M059J (cell line): ENCODE results near the gene TEAD3. TPM values are rescaled to one million over a fixed set of nuclear protein-coding genes. Genes with fewer than 3 reads are reported as not detected.

Experiments
- DNase-seq: peaks from one replicate; pipeline ENCODE4 v3.0.0-alpha.2; 2012; ENCODE audit warnings: low read depth
- total RNA-seq: library from RNA; depleted of rRNA; stranded (reverse); fragments of >200 nt; shearing (Covaris generic); gene quantifications from 2 replicates; pipeline ENCODE4 v1.2.3, GENCODE V29; 2014

TEAD3 gene
- total RNA-seq, 1 experiment from 2014 or later: 19.1 TPM

DNA sequence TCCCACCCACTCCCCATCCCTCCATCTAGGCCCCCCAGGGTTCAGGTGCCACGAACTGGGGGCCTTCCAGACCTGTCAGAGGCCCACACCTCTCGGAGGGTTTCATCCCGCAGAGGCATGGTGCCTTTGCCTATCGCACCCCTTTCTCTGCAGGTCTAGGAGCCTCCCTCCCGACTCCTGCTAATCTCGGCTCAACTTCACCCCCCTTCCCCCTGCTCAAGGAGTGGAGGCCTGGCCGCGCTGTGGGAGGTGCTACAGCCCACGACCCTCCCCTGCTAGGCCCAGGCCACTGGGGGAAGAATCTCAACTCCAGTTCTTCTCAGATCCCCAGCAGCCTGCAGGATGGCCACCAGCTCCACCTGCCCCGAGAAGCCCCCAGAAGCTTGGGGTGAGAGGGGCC lies 15.9 kb upstream of the TEAD3 start, which contains the start of gene TULP1:
TULP1 (minus strand) TSS at position 157 of the 400 bp plus-strand sequence; CDS start at position 119, 38 bp downstream.
- DNase-seq: no peak

DNA sequence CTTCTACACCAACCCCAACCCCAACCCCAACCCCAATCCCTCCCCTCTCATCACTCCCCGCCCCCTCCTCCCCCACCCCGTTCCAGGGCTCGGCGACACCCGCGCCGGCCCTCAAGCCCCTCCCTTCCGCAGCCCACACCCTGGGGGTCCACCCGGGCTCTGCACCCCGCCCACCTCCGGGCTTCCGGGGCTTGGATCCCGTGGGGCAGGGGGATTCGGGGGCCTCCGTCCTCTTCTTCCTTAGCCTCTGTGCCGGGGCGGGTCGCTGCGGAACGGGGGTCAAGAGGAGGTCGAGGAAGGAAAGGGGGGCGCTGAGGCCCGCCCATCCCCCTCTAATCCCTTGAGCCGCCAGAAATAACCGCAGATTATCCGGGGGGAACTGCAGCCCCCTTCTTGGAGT lies 15.1 kb upstream of the TEAD3 start:
- no peak for DNase-seq

DNA sequence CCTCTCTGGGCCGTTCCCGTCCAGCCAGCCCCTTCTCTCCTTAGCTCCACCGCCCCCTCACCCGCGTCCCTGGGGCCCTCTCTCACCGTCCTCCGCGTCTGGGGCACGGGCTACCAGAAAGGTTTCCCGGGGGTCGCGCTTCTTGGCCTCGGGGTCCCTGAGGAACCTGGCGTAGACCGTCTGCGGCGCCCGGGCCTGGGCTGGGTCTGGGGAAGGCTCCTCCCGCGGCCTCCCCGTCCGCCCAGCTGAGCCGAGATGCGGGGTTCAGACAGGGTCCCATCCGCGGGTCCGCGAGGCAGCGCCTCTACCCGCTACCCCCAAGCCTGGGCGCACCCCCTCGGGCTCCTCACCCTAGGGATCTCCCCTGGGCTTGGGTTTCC lies 14.7 kb upstream of the TEAD3 start:
- DNase-seq: no peak

DNA sequence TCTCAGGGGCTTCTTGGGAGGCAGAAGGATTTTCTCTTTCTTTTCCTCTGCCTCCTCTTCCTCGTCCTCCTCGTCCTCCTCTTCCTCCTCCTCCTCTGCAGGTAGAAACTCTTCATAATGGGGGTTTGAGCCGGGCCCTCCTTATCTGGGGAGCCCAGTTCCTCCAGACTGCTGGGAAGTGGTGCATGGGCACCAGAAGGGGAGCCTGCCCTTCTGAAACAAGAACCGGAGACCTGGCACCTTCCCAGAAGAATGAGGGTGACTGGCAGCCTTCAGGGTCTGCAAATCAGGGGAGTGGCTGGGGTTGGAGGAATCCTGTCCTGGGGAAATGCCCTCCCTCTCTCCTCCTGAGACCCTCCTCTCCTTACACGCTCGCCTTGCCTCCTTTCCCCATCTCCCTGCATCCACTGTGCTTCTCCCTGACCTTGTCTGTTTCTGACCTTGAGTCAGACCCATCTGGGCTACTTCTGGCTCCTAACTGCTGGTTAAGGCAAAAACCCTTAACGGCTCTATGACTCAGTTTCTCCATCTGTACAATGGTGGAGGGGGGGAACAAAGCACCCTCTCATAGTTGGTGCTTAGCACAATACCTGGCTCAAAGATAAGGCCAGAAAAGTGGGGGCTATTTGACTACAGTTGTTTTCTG lies 14.2 kb upstream of the TEAD3 start:
- DNase-seq: no peak

DNA sequence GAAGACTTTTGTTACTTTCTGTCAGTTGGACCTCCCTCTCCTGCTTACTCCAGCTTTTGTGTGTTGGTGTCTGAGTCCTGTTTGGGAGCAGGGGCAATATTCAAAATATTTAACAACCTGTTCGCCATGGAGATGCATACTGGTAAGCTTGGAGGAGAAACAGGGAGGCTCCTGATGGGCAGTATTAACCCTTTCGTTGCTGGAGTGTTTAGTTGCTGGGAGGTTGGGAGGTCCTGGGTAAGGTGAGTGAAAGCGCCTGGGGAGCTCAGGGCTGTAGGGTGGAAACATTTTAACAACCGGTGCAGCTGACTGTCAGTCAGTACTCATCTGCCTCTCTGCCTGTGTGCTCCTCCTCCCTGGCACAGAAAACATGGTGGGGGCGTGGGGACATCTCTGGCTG lies 11.7 kb upstream of the TEAD3 start:
- DNase-seq: no peak

DNA sequence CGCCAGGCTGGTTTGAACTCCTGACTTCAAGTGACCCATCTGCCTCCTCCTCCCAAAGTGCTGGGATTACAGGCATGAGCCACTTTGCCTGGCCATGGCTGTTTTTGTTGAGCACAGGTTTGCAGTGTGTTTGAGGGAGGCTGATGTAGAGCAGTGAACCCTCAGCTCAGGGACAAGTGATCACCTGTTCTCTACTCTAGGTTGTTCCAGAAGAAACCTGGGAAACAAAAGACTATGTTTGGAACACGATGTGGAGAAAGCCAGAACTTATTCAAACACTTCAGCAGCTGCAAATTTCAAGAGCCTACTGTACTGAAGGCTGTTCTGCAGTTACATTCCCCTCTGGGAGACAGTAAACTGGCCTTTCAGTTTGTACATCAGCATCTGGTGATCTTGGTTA lies 11.1 kb upstream of the TEAD3 start:
- DNase-seq: no peak

DNA sequence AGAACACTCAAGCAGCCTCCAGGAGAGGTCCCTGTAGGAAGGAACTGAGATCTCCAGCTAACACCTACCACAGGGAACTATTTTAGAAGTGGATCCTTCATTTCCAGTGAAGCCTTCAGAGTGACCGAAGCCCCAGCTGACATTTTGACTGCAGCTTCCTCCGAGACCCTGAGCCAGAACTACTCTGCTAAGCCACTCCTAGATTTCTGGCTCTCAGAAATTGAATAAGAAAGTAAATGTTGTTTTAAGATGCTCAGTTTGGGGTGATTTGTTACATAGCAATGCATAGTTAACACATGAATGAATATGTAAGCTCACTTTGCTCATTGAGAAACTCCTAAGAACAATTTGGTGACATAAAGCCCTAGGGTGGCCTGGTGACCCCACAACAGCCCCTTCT lies 10.3 kb upstream of the TEAD3 start:
- no peak for DNase-seq

DNA sequence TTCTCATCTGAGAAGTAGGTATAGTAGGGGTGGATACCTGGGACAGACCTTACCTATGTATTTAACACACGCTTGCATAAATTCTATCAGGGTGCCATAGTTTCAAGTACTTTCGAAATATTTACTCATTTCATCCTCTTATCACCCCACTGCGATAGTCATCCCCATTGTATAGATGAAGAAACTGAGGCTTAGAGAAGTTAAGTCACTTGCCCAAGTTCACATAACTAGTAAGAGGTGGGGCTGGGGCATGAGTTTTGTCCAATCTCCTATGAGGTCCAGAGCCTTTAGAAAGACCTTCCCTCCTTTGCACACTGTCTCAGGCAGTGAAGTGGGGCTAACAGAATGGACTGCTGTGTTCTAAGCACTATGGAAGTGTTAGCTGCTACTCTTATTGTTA lies 9.7 kb upstream of the TEAD3 start:
- DNase-seq: no peak

DNA sequence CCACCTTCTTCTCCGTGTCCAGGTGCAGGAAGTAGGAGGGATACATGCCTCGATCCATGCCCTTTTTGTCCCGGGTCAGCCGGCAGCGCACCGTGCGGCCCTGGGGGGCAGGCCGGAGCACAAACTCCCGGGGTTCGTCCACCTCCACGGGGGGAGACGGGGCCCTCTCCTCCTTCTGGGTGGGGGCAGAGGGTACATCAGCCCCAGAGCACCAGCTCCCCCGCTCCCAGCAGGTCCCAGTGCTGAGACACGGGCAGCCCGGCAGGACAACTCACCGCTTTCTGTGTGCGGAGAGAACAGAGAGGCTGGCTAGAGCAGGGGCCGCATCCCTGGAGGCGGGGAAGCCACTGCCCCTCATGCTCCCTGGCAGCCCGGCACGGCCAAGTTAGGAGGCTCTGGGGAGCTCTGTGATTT lies 9.1 kb upstream of the TEAD3 start:
- DNase-seq: no peak

DNA sequence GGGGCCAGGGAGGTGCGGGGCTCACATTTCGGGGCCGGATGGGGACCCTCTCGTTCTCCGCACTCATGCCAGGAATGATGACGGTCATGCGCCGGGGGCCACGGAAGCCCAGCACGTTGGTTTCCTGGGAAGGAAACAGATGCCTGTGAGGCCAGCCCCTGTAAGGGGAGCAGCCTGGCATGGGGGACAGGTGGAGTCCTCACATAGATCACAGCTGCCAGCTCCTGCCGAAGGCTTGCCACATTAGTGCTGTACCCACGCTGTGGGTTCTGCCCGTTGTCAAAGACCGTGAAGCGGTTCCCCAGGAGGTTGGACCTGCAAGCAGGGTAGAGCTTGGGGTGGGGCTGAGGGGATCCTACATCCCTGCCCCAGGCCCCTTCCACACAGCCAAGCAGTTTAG lies 6.7 kb upstream of the TEAD3 start:
- no peak for DNase-seq

DNA sequence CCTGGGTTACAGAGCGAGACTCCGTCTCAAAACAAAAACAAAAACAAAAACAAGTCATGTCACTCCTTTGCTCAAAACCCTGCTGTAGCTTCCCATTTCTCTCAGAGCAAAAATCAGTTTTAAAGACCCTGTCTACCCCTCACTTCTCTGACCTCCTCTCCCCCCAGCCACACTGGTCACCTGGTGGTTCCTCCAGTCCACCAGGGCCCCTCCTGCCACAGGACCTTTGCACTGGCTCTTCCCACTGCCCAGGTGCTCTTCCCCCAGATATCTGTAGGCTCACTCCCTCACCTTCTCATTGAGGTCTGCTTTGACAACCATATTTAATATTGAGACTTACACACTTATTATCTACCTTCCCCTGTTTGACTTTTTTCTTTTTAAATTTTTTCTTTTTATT lies 4.9 kb upstream of the TEAD3 start:
- no peak for DNase-seq

DNA sequence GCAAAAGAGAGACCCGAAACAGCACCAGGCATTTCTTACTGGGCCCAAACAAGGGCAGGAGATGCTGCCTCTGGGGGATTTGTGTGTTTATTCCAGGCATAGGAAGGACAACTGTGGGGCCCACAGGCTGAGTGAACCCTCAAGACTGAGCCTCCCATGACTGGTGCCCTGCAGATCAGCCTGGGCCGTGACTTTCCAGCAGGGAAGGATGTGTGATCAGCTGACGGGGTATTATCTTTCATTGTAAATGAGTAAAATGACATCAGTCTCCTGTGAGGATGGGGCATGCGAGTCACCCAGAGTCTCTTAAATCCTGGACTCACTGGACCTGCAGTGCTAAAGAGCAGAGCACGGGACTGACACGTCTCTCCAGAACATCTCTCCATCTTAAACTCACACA lies 3.9 kb upstream of the TEAD3 start:
- DNase-seq: peak; percentile 78

DNA sequence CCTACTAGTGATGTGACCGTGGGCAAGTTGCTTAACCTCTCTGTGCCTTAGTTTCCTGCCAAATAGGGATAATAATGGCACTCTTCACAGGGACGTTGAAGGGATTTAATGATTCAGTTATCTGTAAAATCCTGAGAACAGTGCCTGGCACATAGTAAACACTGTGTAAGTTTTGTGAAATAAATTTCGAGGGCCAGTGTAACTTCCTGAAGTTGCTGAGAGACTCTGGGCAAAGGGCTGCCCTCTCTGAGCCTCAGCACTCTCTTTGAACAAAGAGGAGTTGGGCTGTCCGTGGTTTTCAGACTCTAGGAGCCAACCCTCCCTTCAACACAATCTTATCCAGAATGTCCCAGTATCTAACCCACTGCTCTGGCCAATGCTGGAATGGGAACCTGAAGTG lies 2.5 kb upstream of the TEAD3 start:
- DNase-seq: no peak

DNA sequence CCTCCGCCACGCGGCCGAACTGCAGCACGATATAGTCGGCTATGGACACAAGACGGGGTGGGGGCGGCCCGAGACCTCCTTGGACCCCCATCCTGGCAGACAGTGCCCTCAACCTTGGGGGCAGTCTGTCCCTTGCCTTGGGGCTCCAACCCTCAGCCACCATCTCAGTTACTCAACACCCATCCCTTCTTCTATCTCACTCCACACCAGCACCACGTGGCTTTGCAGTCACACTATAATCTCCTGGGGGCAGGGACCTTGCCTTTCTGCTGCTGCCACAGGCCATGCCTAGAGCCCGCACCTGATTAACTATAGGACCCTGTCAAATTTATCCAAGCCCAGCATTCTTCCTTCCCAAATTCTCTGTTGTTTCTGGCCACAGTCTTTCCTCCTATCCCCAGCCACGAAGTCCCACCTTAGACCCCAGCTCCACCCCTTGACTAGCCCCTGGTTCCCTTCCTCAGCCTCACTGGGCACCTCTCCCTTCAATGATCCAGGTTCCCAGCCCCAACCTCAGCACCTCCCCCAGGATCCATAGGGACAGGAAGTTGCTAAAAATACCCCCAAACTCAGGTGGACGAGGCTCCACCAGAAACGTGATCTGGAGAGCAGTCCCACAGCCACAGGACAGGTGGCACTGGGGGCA lies 1.7 kb upstream of the TEAD3 start:
- DNase-seq: no peak

DNA sequence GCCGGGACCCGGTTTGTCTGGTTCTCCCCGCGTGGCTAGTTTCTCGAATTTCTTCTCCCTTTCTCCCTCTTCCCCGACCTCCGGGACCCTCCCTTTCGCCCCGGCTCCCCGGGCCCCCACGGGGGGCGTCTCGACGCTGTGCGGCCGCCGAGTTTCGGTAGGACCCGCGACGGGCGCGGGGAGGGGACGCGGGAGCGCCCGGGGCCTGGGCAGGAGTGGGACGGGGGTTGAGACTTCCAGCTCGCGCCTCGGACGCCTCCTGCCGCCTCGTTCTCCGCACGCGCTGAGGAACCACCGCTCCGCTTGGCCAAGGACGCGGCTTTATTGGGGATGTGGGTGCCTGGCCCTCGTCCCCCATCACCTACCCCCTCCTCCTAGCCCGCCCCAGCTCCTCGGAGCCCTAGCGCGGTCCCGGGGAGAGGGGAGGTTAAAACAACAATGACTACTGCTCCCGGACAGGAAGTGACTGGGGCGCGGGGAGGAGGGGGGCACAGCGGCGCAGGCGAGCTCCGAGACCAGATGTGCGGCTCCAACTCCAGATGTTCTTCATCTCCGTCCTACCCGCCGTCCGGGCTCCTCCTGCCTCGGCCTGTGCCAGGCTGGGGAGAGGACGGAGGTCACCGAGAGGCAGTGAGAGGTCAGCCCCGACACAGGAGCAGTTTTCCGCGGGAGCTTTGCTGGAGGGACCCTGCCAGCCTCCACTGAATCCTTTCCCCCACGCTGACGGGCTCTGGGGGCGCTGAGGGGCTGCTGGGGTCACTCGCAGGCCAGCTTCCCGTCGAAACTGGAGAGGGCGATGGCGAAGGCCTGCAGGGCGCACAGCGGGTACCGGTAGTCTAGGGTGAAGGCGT lies 917 bp upstream of the TEAD3 start:
- DNase-seq: peak; percentile 77

DNA sequence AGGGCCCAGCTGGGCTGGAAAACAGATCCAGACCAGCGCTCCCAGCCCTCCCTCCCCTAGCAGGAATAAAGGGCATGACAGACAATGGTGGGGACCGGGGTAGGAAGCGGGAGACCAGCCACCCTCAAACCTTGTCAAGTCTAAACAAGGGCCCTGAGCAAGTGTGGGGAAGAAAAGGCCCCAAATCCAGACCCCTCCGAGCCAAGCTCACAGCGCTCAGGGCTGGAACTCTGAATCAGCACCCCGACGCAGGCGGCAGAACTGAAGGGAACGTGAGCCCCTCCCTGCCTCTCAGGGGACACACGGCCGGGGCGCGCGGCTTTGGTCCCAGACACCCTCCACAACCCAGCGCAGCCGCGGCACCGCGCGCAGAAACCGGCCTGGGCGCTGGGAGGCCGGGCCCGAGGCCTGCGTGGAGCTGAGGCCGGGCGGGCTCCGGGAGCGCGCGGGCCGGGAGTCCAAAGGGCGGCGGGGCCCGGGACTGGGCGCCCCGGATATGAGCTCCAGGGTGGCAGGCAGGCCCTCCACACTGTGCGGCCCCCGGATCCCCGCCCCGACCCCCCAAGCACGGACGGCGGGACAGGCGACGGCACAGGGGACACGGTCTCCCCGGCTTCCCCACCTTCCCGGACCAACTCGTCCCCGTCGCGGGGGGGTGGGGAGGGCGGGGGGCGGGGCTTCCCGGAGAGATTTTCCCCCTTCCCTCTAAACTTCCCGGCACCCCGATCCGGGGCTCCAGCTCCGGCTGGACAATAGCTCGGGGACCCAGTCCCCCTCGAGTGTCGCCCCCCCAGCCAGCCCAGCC lies 641 bp downstream of the TEAD3 start:
- peak; percentile 60 for DNase-seq

DNA sequence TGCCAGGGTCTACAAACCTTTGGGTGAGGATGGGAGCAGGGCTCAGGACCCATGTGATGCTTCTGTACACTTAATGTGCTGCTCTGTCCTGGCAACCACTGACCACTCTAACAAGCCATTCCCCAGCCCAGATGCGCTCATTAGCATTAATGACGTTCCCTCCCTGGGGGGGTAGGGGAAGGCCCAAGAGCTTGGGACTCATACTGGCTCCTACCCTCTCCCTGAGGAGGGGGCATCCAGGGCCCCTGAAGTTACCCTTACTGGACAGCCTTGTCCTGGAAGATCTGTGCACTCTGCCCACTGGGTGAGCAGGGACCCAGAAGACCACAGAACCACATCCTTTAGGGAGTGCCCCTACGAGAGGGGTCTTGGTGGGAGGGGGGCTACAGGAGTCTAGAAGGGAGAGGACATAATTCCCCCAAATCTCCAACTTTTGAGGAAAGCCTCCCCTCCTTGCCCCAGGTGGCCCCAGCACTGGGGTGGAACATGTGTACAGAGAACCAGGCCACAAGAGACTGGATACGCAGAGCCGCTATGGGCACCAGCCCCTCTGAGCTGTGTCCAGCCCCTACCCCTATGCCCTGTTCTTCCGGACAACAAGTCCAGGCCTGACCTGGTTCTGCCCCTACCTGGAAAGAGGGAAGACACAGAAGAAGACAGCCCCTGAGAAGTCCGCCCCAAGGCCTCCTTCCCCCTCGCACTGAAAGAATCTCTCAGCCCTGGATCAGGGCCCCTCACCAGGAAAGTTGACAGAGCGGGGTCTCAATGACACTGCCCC lies 1.4 kb downstream of the TEAD3 start:
- no peak for DNase-seq

DNA sequence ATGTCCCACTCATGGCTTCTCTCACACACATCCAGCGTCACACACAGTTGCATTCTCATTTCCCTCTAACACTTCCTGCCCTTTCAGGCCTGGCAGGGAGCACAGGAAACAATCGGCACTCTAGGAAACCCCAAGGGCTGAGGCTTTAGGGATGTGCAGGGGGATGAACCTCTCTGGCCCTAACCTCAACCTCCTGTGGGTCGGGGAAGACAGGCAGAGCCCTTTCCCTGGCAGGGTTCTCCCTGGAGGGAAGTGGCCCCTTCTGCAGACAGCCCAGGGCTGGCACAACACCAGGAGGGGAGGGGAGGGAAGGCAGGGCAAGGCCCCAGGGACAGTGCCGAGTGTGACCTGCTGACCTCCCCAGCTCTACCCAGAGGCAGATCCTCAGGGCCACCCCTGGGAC lies 2.7 kb downstream of the TEAD3 start:
- peak; percentile 29 for DNase-seq

DNA sequence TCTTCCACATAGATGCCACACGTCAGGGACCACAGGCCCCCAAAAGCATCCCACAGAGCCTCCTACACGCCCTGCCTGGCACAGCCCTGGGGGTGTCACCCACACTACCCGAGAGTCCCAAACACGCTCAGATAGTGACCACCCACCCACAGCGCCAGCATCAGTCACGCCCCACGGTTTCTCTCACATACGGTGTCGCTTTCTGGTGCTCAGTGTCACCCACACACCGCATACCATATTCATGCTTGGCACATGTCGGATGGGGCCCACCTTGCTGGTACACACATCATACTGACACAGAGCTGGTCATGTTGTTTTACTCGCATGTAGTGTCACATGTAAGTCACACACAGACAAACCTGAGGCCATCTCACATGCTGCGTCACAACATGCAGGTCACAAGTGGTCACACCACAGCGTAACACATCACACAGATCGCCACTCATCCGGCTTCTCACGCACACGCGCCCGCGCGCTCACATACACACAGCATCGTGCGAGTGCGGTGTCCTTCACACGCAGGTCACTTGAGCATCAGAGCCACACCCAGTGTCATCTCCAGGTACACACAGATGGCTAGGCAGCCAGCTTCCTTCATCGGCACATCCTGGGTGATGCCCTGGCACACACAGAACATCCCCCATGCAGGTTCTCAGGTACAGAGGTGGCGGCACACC lies 3.4 kb downstream of the TEAD3 start:
- DNase-seq: no peak

DNA sequence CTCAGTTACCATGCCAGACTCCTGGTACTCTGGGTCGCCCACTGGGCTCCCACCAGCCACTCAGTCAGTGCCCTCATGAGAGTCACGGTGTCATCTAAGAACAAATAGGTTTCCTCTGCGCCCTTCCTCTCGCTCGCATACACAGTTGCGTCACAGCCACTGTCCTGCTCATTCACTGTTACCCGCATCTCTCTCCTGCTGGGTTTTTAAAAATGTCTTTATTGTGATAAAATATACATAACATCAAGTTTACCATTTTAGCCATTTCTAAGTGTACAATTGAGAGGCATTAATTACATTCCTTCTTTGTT lies 4.0 kb downstream of the TEAD3 start:
- no peak for DNase-seq
